HEK293 (cell line): Measurements from ENCODE around the gene ZNF112.

Experiments used
- CTCF ChIP-seq: fragments of 450-650 bp; formaldehyde crosslinking; IDR thresholded peaks from 2 replicates; pipeline ENCODE4 v1.5.1; 2016; ENCODE audit warnings: missing biosample characterization, missing genetic modification characterization
- ELK4 ChIP-seq: IDR thresholded peaks from 2 replicates; pipeline ENCODE4 v1.6.1; 2011; ENCODE audit warnings: mild to moderate bottlenecking, low read depth, low read length, borderline replicate concordance
- HOXA7 ChIP-seq: sonication (generic); formaldehyde crosslinking; IDR thresholded peaks from 2 replicates; pipeline ENCODE4 v1.8.1; 2022; ENCODE audit warnings: missing genetic modification reagents, borderline replicate concordance
- PBX3 ChIP-seq: sonication (generic); formaldehyde crosslinking; IDR thresholded peaks from 2 replicates; pipeline ENCODE4 v1.8.1; 2022; ENCODE audit warnings: mild to moderate bottlenecking, moderate library complexity, missing genetic modification reagents
- ZFP41 ChIP-seq: fragments of 450-650 bp; formaldehyde crosslinking; IDR thresholded peaks from 2 replicates; pipeline ENCODE4 v1.5.1; 2016; ENCODE audit warnings: missing biosample characterization, missing genetic modification characterization, borderline replicate concordance
- ZNF10 ChIP-seq: fragments of 450-650 bp; formaldehyde crosslinking; IDR thresholded peaks from 2 replicates; pipeline ENCODE4 v1.5.1; 2017; ENCODE audit warnings: missing biosample characterization, missing genetic modification characterization
- ZNF2 ChIP-seq: fragments of 450-650 bp; formaldehyde crosslinking; IDR thresholded peaks from 2 replicates; pipeline ENCODE4 v1.5.1; 2016; ENCODE audit warnings: missing biosample characterization, missing genetic modification characterization
- ZNF274 ChIP-seq, 2 experiments: fragments of 200-500 bp in 1 of 2; fragments of 450-650 bp in 1 of 2; sonication (Bioruptor generic) in 1 of 2; formaldehyde crosslinking in 1 of 2; IDR thresholded peaks; 2 replicates each; pipeline versions ENCODE4 v1.5.1 to v1.6.1; 2014 to 2016; ENCODE audit warnings: borderline replicate concordance in 1 of 2, inconsistent platforms in 1 of 2, low read length in 1 of 2, missing biosample characterization in 1 of 2, missing genetic modification characterization in 1 of 2
- ZNF37A ChIP-seq: fragments of 450-650 bp; IDR thresholded peaks from 2 replicates; pipeline ENCODE4 v1.5.1; 2018; ENCODE audit warnings: missing biosample characterization, missing genetic modification characterization
- ZNF785 ChIP-seq: fragments of 450-650 bp; formaldehyde crosslinking; IDR thresholded peaks from 2 replicates; pipeline ENCODE4 v1.5.1; 2016; ENCODE audit warnings: missing biosample characterization, missing genetic modification characterization
- ZNF791 ChIP-seq: fragments of 450-650 bp; formaldehyde crosslinking; IDR thresholded peaks from 2 replicates; pipeline ENCODE4 v1.5.1; 2016; ENCODE audit warnings: missing biosample characterization, missing genetic modification characterization

GRCh38 chr19:44315883-44316282 is 40.6 kb downstream of the ZNF112 start:
- TF ChIP-seq ELK4 (no peak), CTCF (tag by site-specific recombination) (no peak), ZNF274 (IDR thresholded peaks at IDR 0.05; ENCODE audit: low read length) (no peak), ZNF274 (tag by site-specific recombination; IDR thresholded peaks at IDR 0.05; ENCODE audit: borderline replicate concordance) (no peak), ZNF37A (no peak), HOXA7 (no peak), ZNF791 (tag by site-specific recombination) (no peak), ZNF2 (tag by site-specific recombination) (no peak), PBX3 (no peak), ZNF10 (tag by site-specific recombination) (no peak), ZFP41 (tag by site-specific recombination) (no peak), ZNF785 (no peak)
